AG04450 (cell line): ENCODE measurements around the gene CATSPERD. TPM values are rescaled to one million over a fixed set of nuclear protein-coding genes. Genes with fewer than 3 reads are reported as not detected.
A peak's percentile ranks its signal among the peaks of the same experiment; 100 is the strongest.

Experiments used
- CTCF ChIA-PET: fragments of 300-600, 350-600 bp; formaldehyde crosslinking; extraction: SDS; loops from one replicate; lab custom pipeline; 2022; ENCODE audit warnings: antibody characterized with exemption, inconsistent platforms; lab: Charles Lee
- POLR2A ChIA-PET: fragments of 350-600 bp; formaldehyde crosslinking; extraction: SDS; loops from one replicate; lab custom pipeline; 2021; ENCODE audit warnings: antibody characterized with exemption, inconsistent platforms; lab: Yijun Ruan, JAX
- DNase-seq: peaks from one replicate; pipeline ENCODE4 v3.0.0-alpha.2; 2011; ENCODE audit warnings: low read depth, low spot score
- H3K27ac ChIP-seq: one replicate; pipeline ENCODE4 v1.5.1; 2012; ENCODE audit warnings: low read depth, low read length, control low read depth
- H3K27me3 ChIP-seq: one replicate; pipeline ENCODE4 v1.6.0; 2012; ENCODE audit warnings: low read length; ENCODE audit not compliant: control insufficient read depth, insufficient read depth
- H3K4me3 ChIP-seq: 2 replicates; pipeline ENCODE4 v1.5.1; 2011; ENCODE audit warnings: mild to moderate bottlenecking, low read depth, low read length, control low read depth
- H3K9me3 ChIP-seq: 2 replicates; pipeline ENCODE4 v1.5.1; 2012; ENCODE audit warnings: low read length; ENCODE audit not compliant: control insufficient read depth, insufficient read depth
- polyA plus RNA-seq: library from polyadenylated mRNA; depleted of rRNA; stranded (reverse); fragments of >200 nt; gene quantifications from 2 replicates; pipeline ENCODE4 v1.2.3, GENCODE V29; 2011
- TF ChIP-seq, protein P1 (sequence below): IDR thresholded peaks from 2 replicates; pipeline ENCODE4 v1.5.1; 2011; ENCODE audit warnings: low read depth, low read length, control low read depth, inconsistent platforms

CATSPERD gene
- polyA plus RNA-seq, 1 experiment, result not detected

DNA sequence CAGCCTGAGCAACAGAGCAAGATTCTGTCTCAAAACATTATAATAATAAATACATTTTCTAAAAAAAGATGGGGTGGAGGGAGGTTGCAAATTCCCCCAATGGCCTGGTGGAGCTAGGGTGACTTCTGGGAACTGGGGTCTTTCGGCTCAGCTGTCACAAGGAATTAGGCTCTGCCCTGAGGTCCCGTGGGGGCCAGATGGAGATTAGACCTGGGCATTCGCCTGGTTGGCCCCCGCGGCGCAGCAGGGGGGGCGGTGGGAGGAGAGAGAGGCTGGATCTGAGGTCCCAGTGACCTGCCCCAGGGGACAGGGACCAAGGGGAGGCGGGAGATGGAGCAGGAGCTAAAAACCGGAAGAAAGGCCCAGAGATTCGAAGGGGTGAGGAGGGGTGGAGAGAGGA is 104.3 kb downstream of the CATSPERD start:
- CTCF ChIA-PET, result interaction anchor here (1.9 kb wide), 1 partner anchor 20 kb away, joined by 7 read pairs; the partner anchor contains the start of gene NRTN

DNA sequence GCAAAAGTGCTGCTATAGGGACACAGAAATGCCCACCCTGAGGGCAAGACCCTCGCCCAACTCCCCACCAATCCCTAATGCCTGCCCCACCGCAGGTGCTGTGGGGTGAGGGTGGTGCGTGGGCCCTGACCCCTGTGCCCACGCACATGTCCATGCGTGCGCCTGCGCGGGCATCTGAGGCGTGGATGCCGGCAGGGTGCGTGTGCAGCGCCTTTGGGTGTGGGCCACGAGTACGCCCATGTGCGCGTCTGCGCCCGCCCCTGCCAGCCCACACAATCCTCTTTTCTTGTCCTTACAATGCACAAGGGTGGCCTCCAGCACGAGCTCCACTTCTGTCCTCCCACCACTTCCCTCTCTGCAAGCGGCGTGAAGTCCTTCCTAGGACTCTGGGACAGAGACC is 104.7 kb downstream of the CATSPERD start:
- Histone ChIP-seq H3K27ac (no peak overlapping the region), H3K9me3 (no peaks in the 10 kb centered on the region; the same call in 1 of the 2 replicates), H3K27me3 (peaks cover 5% of the 10 kb centered on the region), H3K4me3 (no peak overlapping the region)
- CTCF ChIA-PET, result interaction anchor here (1.9 kb wide), 1 partner anchor 21 kb away, joined by 7 read pairs; the partner anchor contains the start of gene NRTN
- POLR2A ChIA-PET, result no interaction called here
- no peak for DNase-seq
- TF ChIP-seq, protein P1, sequence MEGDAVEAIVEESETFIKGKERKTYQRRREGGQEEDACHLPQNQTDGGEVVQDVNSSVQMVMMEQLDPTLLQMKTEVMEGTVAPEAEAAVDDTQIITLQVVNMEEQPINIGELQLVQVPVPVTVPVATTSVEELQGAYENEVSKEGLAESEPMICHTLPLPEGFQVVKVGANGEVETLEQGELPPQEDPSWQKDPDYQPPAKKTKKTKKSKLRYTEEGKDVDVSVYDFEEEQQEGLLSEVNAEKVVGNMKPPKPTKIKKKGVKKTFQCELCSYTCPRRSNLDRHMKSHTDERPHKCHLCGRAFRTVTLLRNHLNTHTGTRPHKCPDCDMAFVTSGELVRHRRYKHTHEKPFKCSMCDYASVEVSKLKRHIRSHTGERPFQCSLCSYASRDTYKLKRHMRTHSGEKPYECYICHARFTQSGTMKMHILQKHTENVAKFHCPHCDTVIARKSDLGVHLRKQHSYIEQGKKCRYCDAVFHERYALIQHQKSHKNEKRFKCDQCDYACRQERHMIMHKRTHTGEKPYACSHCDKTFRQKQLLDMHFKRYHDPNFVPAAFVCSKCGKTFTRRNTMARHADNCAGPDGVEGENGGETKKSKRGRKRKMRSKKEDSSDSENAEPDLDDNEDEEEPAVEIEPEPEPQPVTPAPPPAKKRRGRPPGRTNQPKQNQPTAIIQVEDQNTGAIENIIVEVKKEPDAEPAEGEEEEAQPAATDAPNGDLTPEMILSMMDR, result no peak

More for the DNA sequence above, 104.3 kb downstream of the CATSPERD start:
- DNase-seq, result no peak
- Histone ChIP-seq H3K4me3 (no peak overlapping the region), H3K27me3 (peaks cover 5% of the 10 kb centered on the region), H3K9me3 (no peaks in the 10 kb centered on the region; the same call in 1 of the 2 replicates), H3K27ac (no peak overlapping the region)
- TF ChIP-seq, protein P1, result no peak
- POLR2A ChIA-PET, result no interaction called here

- H3K9me3 ChIP-seq, result no peaks in the 10 kb centered on the region; the same call in 1 of the 2 replicates
- ChIA-PET CTCF (interaction anchor here (2.0 to 3.2 kb wide), 2 partner anchors 23 to 66 kb away, joined by 5 to 24 read pairs; no protein-coding TSS in a partner anchor), POLR2A (interaction anchor here (0.5 to 1.9 kb wide), 2 partner anchors 48 to 77 kb away, joined by 8 to 30 read pairs; partner anchors contain the start of genes NDUFA11 and VMAC)
- no peak overlapping the region for H3K4me3 ChIP-seq
- DNase-seq, result no peak
- H3K27ac ChIP-seq, result no peak overlapping the region
- TF ChIP-seq, protein P1, result peak; percentile 26; the same call in 1 of the 2 replicates
- H3K27me3 ChIP-seq, result peaks cover 2% of the 10 kb centered on the region
These were observed 106.3 kb downstream of the CATSPERD start for GRCh38 chr19:5826531-5827341.

- POLR2A ChIA-PET, result interaction anchor here (0.5 to 1.9 kb wide), 10 partner anchors 14 to 127 kb away, joined by 3 to 30 read pairs (median 5); partner anchors contain the start of genes FUT3, NDUFA11 and VMAC
- H3K9me3 ChIP-seq, result no peaks in the 10 kb centered on the region; the same call in 1 of the 2 replicates
- CTCF ChIA-PET, result interaction anchor here (1.3 to 3.2 kb wide), 3 partner anchors 19 to 66 kb away, joined by 3 to 24 read pairs (median 5); no protein-coding TSS in a partner anchor
- H3K4me3 ChIP-seq, result peak overlapping the region; percentile 79
- DNase-seq, result no peak
- no peak overlapping the region for H3K27ac ChIP-seq
- H3K27me3 ChIP-seq, result peaks cover 2% of the 10 kb centered on the region
- TF ChIP-seq, protein P1, result no peak
These were observed 107.0 kb downstream of the CATSPERD start for GRCh38 chr19:5827342-5827890.
